NCI-H2171 treated with DMSO at 0.1 percent for 48 hours (cell line): ENCODE results near the gene KIF4B.

Experiments
- DNase-seq: peaks from one replicate; lab custom pipeline; 2025; lab: John Stamatoyannopoulos, UW

The KIF4B gene

DNA sequence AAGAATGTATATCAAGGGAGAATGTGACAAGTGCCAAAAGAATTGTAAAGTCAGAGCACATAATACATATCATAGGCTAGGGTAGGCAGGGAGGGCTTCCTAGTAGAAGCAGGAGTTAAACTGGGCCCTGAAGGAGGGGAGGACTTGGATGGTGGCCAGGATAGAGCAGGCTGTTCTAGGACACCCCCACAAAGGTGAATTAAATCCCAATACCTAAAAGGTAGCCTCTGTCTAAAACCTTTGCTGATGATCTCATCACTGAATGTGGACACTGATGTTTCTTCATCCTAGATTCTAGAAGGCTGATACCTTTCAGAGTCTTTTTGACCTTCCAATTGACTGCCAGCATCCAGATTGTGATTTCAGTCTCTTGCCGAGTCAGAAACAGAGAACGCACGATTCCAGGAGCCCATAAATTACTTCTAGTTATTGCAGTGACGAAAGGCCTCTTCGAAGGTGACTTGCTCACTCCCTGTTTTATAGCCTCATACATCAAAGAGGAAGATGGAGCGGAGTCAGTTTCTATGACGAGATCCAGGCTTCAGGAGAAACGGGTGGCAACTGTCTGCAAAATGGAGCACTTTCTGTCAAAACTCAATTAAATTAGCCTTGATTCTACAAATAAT, 43.2 kb downstream of the KIF4B start:
- no peak for DNase-seq

DNA sequence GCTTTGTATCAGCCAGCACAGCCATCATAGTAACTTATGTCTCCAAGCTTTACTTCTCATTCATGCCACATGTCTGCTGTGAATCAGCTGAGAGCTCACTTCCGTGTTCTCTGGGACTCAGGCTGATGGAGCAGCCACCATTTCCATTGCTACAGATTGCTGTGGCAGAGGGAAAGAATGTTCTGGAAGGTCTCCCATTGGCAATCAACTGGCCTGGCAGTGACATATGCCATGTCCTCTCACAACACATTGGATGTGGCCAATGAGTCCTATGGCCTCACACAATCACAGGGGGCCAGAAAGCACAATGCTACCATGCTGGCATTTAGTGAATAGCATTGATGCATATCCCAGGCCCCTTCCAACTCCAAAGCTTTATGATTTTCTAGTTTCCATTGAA, 44.1 kb downstream of the KIF4B start:
- no peak for DNase-seq

DNA sequence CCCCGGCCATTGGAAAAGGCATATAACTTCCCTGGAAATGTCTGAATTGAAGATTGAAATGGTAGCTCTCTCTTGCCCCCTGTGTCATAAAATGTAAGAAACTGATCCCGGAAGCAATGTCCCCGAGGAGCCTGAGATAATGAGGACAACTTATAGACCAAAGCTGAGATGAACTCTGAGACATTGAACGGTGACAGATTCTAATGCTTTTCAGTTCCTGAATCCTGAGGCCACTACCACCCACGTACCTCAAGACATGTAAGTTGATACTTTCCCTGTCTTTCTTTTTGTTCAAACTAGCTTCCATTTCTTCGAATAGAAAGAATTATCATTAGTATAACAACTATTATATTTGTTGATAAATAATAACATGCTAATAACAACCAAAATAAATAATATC, 51.0 kb downstream of the KIF4B start:
- DNase-seq = no peak

DNA sequence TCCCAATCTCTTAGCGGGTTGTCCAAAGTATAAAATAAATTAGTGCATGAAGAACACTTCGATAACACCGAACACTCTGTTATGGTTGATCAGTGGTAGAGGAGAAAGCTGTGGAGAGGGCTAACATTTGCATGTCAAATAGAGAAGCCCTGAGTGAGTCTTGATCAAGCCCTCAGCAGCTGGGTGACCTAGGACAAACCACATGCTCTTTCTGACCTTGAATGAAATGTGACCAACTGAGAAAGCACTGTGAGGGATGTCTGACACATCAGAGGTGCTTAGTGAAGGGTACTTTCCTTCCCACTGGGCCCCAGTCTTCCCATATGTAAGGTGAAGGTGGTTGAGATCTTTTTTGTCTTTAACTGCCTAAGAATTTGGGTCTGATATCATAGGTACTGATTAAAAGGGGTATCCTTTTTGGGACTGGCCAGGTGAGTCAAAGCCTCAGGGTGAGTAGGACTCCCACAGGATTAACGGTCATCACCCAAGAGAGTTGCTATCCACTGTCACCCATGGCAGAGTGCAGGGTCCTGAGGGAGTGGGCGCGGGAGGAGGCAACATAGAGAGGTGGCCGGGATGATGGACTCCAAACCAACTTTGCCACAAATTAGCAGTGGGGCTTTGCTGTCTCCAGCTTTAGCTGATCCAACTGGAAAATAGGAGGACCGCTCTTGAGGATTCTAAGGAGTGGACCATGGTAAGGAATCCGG, 53.5 kb downstream of the KIF4B start:
- no peak for DNase-seq
